ENCODE results near the gene CNOT6L.

DNA sequence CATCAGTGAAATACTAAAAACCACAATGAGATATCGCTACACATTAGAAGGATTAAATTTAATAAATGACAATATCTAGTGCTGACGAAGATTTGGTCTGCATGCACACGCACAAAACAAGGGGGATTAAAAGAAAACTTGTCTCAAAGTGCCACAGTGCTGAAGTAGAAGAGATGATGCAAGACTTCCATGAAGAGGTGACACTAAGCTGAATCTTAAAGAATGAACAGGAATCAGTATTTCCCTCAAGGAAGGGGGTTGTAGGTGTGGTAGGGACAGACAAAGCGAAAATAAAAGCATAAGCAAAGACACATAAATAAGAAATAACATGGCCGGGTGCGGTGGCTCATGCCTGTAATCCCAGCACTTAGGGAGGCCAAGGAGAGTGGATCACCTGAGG, 33.5 kb downstream of the CNOT6L start:
- TF ChIP-seq CTBP1 (IDR thresholded peaks at IDR 0.05; ENCODE audit: borderline replicate concordance) (no peak), FOXM1 (IDR thresholded peaks at IDR 0.05; ENCODE audit: borderline replicate concordance) (no peak), SP1 (IDR thresholded peaks at IDR 0.05) (no peak), PKNOX1 (IDR thresholded peaks at IDR 0.05) (no peak), FOXA1 (IDR thresholded peaks at IDR 0.05) (no peak), HDGF (IDR thresholded peaks at IDR 0.05; ENCODE audit: borderline replicate concordance) (no peak), L3MBTL2 (conservative IDR thresholded peaks at IDR 0.05) (no peak), BHLHE40 (IDR thresholded peaks at IDR 0.05; ENCODE audit: borderline replicate concordance) (no peak), SUZ12 (IDR thresholded peaks at IDR 0.05) (no peak)
